ENCODE measurements around the gene FNBP1. TPM values are rescaled to one million over a fixed set of nuclear protein-coding genes. Genes with fewer than 3 reads are reported as not detected.

The FNBP1 gene
- total and polyA plus RNA-seq, 8 donors = 30.4 to 51.8 (median 34.4) TPM

DNA sequence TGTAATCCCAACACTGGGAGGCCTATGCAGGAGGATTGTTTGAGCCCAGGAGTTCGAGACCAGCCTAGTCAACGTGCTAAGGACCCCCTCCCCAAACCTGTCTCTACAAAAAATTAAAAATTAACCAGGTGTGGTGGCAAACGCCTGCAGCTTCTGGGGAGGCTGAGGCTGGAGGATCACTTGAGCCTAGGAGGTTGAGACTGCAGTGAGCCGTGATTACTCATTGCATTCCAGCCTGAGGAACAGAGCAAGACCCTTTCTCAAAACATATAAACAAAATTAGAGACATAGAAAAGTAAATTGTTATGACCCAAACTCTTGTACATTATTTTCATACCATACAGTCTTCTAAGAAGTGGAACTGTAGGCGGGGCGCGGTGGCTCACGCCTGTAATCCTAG, 11.8 kb upstream of the FNBP1 start:
- intact Hi-C loops (cut with DNase I) = no loop called here
- no peak for DNase-seq
- no peak overlapping the region for H3K27ac ChIP-seq

DNA sequence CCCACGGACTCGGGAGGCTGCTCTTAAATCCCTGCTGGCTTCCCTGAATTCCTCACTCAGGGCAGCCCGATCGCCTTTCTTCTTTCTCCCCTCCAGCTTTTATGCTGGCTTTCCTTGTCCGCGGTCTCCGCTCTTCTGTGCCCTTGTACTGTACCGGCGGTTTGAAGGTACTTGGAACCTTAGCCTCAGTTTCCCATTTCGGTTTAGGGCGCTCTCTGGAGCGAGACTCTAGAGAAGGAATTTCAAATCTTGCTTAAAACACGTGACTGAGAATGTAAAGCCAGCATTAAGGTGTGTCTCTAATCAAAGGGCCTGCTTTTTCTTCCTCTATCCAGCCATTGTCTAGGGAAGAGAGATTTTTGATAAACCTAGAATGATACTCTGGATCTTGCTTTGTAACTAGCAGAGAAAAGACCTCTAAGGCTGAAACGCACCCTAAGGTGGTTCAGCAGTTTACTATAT, 11.4 kb upstream of the FNBP1 start:
- Histone ChIP-seq H3K4me1 (peaks cover 18 to 45% of the 10 kb centered on the region in 2 donors), H3K36me3 (peaks cover 0 to 13% of the 10 kb centered on the region in 2 donors), H3K27me3 (no peaks in the 10 kb centered on the region), H3K27ac (peak overlapping the region; percentile 82 to 93), H3K9me3 (no peaks in the 10 kb centered on the region), H3K4me3 (peak overlapping the region; percentile 92 to 98)
- intact Hi-C loops (cut with DNase I) = no loop called here
- TF ChIP-seq, protein P1, sequence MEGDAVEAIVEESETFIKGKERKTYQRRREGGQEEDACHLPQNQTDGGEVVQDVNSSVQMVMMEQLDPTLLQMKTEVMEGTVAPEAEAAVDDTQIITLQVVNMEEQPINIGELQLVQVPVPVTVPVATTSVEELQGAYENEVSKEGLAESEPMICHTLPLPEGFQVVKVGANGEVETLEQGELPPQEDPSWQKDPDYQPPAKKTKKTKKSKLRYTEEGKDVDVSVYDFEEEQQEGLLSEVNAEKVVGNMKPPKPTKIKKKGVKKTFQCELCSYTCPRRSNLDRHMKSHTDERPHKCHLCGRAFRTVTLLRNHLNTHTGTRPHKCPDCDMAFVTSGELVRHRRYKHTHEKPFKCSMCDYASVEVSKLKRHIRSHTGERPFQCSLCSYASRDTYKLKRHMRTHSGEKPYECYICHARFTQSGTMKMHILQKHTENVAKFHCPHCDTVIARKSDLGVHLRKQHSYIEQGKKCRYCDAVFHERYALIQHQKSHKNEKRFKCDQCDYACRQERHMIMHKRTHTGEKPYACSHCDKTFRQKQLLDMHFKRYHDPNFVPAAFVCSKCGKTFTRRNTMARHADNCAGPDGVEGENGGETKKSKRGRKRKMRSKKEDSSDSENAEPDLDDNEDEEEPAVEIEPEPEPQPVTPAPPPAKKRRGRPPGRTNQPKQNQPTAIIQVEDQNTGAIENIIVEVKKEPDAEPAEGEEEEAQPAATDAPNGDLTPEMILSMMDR (IDR thresholded peaks at IDR 0.05) = no peak
- DNase-seq (no peak), ATAC-seq (peak; percentile 33)

More for the DNA sequence above, 11.8 kb upstream of the FNBP1 start:
- Histone ChIP-seq H3K4me3 (peak overlapping the region; percentile 92 to 98), H3K9me3 (no peaks in the 10 kb centered on the region), H3K27me3 (no peaks in the 10 kb centered on the region), H3K4me1 (peaks cover 18 to 45% of the 10 kb centered on the region in 2 donors), H3K36me3 (peaks cover 0 to 13% of the 10 kb centered on the region in 2 donors)
- ATAC-seq = no peak
- TF ChIP-seq, protein P1 (IDR thresholded peaks at IDR 0.05) = no peak

DNA sequence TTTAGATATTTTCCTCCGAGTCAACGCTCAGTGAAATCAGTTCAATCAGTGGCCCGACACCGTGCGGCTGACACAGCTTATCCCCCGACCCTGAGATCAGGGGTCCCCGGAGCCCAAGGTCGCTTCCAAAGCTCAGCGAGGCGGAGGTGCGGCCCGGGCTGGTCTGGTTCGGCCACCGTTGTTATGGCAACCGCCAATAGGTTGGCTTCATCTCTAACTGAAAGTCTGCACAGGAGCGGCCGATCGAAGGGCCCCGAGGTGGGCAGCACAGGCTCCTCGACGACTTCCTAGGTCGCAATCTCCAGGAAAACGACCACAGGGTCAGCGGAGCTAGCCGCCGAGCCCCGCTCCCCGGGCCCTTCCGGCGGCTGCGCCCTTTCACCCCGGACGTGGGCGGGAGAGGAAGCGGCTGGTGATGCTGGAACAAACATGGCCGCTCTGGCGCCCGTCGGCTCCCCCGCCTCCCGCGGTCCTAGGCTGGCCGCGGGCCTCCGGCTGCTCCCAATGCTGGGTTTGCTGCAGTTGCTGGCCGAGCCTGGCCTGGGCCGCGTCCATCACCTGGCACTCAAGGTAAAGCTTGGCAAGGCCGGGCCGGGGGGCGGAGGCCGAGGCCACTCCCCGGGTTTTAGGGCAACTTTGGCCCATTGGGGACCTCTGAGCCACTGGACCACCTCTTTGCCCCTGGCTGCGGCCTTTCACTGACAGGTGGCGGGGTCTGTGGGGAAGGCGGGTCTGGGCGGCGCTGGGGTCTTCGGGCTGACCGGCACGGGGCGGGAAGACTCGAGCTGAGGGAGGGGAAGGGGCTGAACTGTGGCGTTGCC, 10.7 kb upstream of the FNBP1 start, which contains the start of gene GPR107:
GPR107 (plus strand) TSS at position 403 of the 821 bp plus-strand sequence; CDS start at position 430, 27 bp downstream.
- intact Hi-C loops (cut with DNase I) = no loop called here
- Histone ChIP-seq H3K27me3 (no peaks in the 10 kb centered on the region), H3K4me1 (peaks cover 18 to 45% of the 10 kb centered on the region in 2 donors), H3K36me3 (peaks cover 0 to 6% of the 10 kb centered on the region in 2 donors), H3K27ac (peak within 1 kb of the TSS; percentile 82 to 93), H3K4me3 (peak within 1 kb of the TSS; percentile 92 to 98), H3K9me3 (no peaks in the 10 kb centered on the region)
- DNase-seq = peak; percentile 82 to 96 (median 84)
- ATAC-seq = peak; percentile 98
- TF ChIP-seq, protein P1 (IDR thresholded peaks at IDR 0.05) = no peak

DNA sequence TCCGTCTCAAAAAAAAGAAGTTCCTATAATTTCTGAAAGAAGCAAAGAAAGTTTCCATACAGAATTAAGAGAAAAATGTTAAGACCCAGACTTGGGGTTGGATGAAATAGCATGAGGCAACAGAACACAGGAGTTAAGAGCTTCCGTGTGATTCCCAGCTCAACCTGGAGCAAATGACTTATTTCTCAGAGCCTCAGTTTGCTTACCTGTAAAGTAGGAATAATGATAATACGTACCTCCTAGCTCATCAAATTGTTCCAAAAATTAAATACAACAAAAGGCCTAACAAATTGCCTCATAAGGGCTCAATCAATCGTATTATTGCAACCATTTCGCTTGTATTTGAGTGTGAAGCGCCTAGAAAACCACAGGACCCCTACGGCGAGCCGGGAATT, 10.1 kb upstream of the FNBP1 start:
- ATAC-seq (no peak), DNase-seq (no peak)
- Histone ChIP-seq H3K27me3 (no peaks in the 10 kb centered on the region), H3K36me3 (peaks cover 0 to under 1% of the 10 kb centered on the region in 2 donors), H3K4me1 (peaks cover 18 to 45% of the 10 kb centered on the region in 2 donors), H3K9me3 (no peaks in the 10 kb centered on the region), H3K27ac (peak overlapping the region; percentile 82 to 93), H3K4me3 (peak overlapping the region; percentile 92 to 98)
- TF ChIP-seq, protein P1 (IDR thresholded peaks at IDR 0.05) = no peak
- intact Hi-C loops (cut with DNase I) = no loop called here

DNA sequence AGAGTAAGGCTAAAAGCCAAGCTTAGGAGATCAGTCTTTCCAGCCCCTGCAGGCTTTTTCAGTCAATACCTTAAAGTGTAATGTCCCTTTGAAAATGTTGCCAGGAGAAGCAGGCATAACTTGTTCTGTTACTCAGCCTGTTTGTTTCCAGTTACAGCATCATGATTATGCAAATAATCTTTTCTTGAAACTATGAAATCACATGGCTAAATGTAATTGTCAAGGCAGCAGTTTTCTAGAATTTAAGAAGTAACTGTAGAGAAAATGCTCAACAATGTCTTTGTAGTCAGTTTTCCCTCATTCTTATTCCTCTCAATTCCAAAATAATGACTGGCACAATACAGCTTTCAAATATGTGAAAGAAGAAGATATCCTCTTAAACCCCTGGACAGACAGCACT, 8.9 kb upstream of the FNBP1 start:
- intact Hi-C loops (cut with DNase I) = no loop called here
- H3K27ac ChIP-seq = peak overlapping the region in 1 of 2 donors; percentile 69
- ATAC-seq = no peak

More for the DNA sequence above, 8.9 kb upstream of the FNBP1 start:
- DNase-seq = peak in 1 of 4 donors; percentile 21
- Histone ChIP-seq H3K4me1 (peaks cover 18 to 45% of the 10 kb centered on the region in 2 donors), H3K9me3 (no peaks in the 10 kb centered on the region), H3K4me3 (no peak overlapping the region), H3K27me3 (no peaks in the 10 kb centered on the region), H3K36me3 (no peaks in the 10 kb centered on the region)
- TF ChIP-seq, protein P1 (IDR thresholded peaks at IDR 0.05) = no peak

All from left lung (tissue), 10 donors.